SK-N-MC (cell line): ENCODE data around the gene SYNPO2L.

Source experiments
- EZH2 ChIP-seq: fragments of 200-600 bp; sonication (generic); IDR thresholded peaks from one replicate; pipeline ENCODE4 v1.6.1; 2017; ENCODE audit warnings: antibody characterized with exemption
- POLR2AphosphoS5 ChIP-seq: IDR thresholded peaks from 2 replicates; pipeline ENCODE4 v1.6.1; 2012; ENCODE audit warnings: mild to moderate bottlenecking, low read depth, low read length, borderline replicate concordance

GRCh38 chr10:73649876-73650536 lies 5.8 kb downstream of the SYNPO2L start:
- no peak for TF ChIP-seq POLR2AphosphoS5
- no peak for TF ChIP-seq EZH2
